Fibroblast of the aortic adventitia (primary cell): ENCODE results near the gene MMP14. TPM values are rescaled to one million over a fixed set of nuclear protein-coding genes. Genes with fewer than 3 reads are reported as not detected.

Experiments used
- DNase-seq: peaks from one replicate; pipeline ENCODE4 v3.0.0-alpha.2; 2010; ENCODE audit warnings: low read depth
- H3K4me3 ChIP-seq: 2 replicates; pipeline ENCODE4 v1.5.1; 2011; ENCODE audit warnings: low read depth, mild to moderate bottlenecking, control low read depth, low read length, moderate library complexity
- total RNA-seq: library from RNA; depleted of rRNA; stranded (reverse); fragments of >200 nt; gene quantifications from 2 replicates; pipeline ENCODE4 v1.2.3, GENCODE V29; 2012; ENCODE audit warnings: low replicate concordance
- TF ChIP-seq, protein P1 (sequence below): IDR thresholded peaks from 2 replicates; pipeline ENCODE4 v1.5.1; 2011; ENCODE audit warnings: mild to moderate bottlenecking, low read length, control low read depth, inconsistent platforms; ENCODE audit not compliant: insufficient read depth

MMP14 gene
- total RNA-seq, 1 donor, result 311 TPM

DNA sequence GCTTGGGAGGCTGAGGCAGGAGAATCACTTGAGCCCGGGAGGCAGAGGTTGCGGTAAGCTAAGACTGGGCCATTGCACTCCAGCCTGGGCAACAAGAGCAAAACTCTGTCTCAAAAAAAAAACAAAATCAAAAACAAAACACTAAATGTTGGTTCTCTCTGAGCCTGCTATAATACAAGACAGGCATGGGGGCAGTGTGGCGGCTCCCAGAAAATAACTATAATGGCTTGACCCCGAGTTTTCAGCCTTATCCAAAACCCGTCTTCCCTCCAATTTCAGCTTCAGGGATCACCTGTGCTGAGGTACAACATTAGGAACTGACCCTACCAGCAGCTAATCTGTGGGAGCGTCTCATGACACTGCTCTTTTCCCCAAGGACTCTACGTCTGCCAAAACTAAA is 22.0 kb upstream of the MMP14 start:
- DNase-seq, result no peak
- H3K4me3 ChIP-seq, result no peak overlapping the region
- TF ChIP-seq, protein P1, sequence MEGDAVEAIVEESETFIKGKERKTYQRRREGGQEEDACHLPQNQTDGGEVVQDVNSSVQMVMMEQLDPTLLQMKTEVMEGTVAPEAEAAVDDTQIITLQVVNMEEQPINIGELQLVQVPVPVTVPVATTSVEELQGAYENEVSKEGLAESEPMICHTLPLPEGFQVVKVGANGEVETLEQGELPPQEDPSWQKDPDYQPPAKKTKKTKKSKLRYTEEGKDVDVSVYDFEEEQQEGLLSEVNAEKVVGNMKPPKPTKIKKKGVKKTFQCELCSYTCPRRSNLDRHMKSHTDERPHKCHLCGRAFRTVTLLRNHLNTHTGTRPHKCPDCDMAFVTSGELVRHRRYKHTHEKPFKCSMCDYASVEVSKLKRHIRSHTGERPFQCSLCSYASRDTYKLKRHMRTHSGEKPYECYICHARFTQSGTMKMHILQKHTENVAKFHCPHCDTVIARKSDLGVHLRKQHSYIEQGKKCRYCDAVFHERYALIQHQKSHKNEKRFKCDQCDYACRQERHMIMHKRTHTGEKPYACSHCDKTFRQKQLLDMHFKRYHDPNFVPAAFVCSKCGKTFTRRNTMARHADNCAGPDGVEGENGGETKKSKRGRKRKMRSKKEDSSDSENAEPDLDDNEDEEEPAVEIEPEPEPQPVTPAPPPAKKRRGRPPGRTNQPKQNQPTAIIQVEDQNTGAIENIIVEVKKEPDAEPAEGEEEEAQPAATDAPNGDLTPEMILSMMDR, result no peak

DNA sequence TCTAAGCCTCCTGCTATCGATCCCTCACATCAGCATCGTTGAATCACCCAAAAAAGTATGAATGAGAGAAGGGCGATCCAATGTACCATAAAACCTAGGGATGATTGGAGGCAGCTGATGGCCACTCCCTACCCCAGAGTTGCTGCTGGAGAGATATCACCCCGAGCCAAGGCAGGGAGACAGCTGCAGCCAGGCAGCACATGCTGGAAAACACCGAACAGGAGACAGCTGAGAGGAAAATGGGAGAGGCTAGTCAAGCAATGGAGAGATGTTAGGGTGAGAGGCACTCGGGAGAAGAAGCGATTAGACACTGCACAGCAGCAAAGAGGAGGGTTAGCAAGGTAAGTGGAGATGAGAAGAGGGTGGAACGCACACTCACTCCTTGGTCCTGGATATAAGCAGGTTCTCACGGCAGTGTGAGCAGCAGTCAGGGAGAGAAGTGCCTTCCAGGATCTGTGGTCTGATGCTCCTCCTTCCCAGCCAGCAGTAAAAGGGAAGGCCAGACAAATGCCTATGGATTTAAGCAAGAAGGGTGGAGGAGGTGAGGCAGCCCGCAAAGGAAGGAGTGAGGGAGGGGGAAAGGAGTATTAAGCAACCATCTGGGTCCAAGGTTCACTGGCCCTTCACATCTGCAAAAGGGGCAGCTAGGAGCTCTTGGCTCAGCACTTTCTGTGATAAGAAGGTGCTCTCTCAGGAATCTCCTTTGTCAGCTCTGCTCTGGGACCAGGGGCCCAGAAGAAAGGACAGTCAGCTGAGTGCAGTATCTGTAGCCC is 21.3 kb upstream of the MMP14 start, which contains the start of gene SLC7A7:
Gene SLC7A7, minus strand, starts transcription at position 495 of the 773 bp plus-strand sequence. CDS start 2,037 bp downstream, outside the sequence.
- TF ChIP-seq, protein P1, result no peak

DNA sequence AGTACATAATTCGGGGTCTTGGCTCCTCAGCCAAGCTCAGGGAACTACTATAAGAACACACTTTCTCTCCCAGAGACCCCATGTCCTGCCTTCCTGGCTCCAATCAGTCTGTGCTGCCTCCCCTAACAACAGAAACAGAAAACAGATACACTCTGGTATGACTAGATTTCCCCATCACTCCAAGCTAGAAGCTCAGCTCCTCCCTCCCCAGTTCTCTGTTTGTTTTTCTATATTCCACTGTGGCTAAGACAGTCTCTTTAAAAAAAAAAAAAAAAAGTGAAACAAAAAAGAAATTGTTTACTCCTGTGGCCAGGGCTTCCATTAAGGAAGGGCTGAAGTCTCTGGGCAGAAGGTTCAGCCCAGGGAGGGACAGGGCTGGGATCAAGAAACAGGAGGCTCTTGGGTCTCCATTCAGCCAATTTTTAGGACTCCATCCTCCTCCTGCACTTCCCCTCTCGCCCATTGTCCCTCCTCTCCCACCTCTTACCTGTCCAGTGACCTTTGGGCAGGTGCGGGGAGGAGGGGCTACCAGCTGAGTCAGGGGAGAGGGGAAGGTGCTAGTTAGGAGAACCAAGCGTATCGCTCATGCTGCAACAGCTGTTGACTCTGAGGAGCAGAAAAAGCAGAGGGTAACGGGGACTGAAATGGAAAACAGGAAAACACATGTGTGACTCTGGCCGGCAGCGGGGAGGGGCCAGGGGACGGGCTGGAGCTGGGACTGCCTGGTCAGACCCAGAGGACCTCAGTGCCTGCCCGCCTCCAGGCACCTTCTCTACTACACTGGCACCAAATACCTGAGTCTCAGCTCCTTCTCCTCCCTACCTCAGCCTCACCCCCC is 17.0 kb upstream of the MMP14 start:
- H3K4me3 ChIP-seq, result peak overlapping the region; percentile 39
- TF ChIP-seq, protein P1, result no peak
- DNase-seq, result peak; percentile 75

More for the DNA sequence above, 21.3 kb upstream of the MMP14 start, which contains the start of gene SLC7A7:
- peak; percentile 37 for DNase-seq
- peak within 1 kb of the TSS; percentile 28 for H3K4me3 ChIP-seq

DNA sequence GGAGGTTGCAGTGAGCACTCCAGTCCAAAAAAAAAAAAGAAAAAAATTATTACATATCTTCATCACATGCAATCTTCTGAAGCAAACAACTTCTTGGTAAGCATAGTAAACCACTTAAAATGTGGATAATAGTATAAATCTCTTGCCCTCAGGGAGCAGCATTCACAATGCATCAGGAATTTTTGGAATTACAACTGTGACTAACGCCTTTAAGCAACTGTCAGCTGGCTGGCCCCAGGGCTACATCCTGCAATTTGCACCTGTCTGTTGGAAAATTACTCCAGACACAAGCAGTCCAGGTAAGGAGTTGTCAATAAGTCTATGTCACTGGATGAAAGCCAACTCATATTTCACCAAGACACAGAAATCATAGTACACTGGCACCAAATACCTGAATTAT is 15.7 kb upstream of the MMP14 start:
- DNase-seq, result no peak
- no peak overlapping the region for H3K4me3 ChIP-seq
- TF ChIP-seq, protein P1, result no peak

DNA sequence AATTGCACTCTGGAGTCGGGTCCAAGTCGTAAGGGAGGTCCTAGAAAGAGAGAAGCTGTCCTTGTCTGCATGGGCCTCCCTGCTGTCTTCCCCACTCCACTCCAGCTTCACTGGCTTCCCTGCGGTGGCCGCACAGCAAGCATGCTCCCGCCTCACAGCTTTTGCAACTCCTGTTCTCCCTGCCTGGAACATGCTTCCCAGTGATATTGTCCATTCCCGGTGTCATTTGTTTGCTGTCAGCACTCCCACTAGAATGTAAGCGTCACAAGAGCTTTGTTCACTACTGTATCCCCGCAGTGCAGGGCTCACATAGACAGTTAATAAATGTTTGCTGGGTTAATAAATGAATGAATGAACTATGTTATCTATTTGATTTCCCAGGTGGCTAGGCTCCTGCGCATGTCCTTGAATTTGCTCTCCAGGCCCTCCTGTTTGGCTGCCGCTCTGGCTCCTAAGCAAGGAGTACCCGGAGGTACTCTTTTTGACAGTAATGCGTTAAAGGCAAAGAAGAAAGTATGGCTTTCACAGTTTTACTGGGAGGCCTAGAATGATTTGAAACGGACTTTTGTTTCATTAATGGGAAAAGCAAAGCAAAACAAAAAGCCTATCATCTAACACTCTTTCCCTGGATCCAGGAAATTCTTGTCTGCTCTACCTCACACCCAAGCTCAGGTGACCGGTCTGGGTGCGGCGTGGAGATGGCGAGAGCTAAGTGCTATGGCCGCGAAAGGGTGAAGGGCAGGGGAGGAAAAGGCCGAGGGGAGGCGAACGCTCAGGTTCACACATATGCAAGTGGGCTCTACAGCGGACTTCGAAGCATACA is 15.0 kb upstream of the MMP14 start:
- TF ChIP-seq, protein P1, result no peak
- H3K4me3 ChIP-seq, result no peak overlapping the region
- no peak for DNase-seq

DNA sequence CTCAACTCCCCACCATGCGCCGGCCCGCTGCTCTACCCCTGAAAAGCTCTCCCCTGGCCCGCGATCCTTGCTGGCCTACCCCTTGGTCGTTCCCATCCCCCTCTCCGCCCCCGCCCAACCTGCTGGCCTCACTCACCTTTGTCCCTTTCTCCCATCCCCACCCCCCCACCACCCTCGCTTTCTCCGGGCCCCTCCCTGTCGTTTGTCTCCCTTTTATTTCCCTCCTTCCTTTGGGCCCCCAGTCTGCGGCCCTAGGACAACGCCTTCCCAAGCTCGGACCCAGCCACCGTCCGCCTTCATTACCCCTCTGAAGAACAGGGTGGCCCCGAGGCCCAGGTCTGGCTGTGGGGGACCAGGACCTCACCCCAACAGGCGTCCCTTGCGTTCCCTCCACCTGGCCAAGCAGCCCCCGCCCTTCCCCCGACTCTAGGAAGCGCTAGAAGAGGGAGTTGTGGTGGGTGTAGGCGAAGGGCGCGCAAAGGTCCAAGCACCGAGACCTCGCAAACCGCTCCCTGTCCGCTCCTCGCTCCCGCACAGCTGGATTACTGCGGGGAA is 14.3 kb upstream of the MMP14 start:
- TF ChIP-seq, protein P1, result no peak
- no peak for DNase-seq
- H3K4me3 ChIP-seq, result peak overlapping the region; percentile 22
